Measurements from ENCODE around the gene ACSL6. TPM values are rescaled to one million over a fixed set of nuclear protein-coding genes. Genes with fewer than 3 reads are reported as not detected.

ACSL6 gene
- total RNA-seq, 1 experiment from 2014 or later: 1.4 TPM

- peak in 1 of 2 experiments; percentile 19 for DNase-seq
- no peaks in the 10 kb centered on the region for H3K36me3 ChIP-seq (ENCODE audit: control insufficient read depth, insufficient read depth, low read length)
- H3K9me3 Mint-ChIP-seq (ENCODE audit: unreplicated experiment): no peaks in the 10 kb centered on the region
- H3K4me3 Mint-ChIP-seq (ENCODE audit: unreplicated experiment): no peak overlapping the region
- ChIA-PET POLR2A (no interaction called here), CTCF (interaction anchor here (0.6 kb wide), 1 partner anchor 439 kb away, joined by 3 read pairs; no protein-coding TSS in a partner anchor)
- no peak for TF ChIP-seq CTCF (IDR thresholded peaks at IDR 0.05; ENCODE audit: insufficient read depth in 1 of 2, low read depth in 1 of 2, low read length in 1 of 2, severe bottlenecking in 1 of 2, unreplicated experiment in 1 of 2)
- no peak overlapping the region for H3K4me3 ChIP-seq (ENCODE audit: low read depth, low read length)
- H3K27me3 Mint-ChIP-seq (ENCODE audit: insufficient read depth, unreplicated experiment): peaks cover 4% of the 10 kb centered on the region
- no peaks in the 10 kb centered on the region for H3K27me3 ChIP-seq (replicated peaks; ENCODE audit: control insufficient read depth, insufficient read depth, low read length)
- no peaks in the 10 kb centered on the region for H3K4me1 Mint-ChIP-seq (ENCODE audit: low read depth, unreplicated experiment)
- no peaks in the 10 kb centered on the region for H3K4me1 ChIP-seq
- H3K9me3 ChIP-seq: no peaks in the 10 kb centered on the region
- peaks cover under 1% of the 10 kb centered on the region for H3K36me3 Mint-ChIP-seq (ENCODE audit: insufficient read depth, unreplicated experiment)
- no peak overlapping the region for H3K27ac Mint-ChIP-seq (ENCODE audit: unreplicated experiment)
- no TSS peak for BruUV-seq (replicated peaks)
- intact Hi-C loops (cut with micrococcal nuclease; ENCODE audit: unreplicated experiment): no loop called here
Observed at GRCh38 chr5:132057498-132058255, 46.2 kb upstream of the ACSL6 start.

- no peaks in the 10 kb centered on the region for H3K36me3 ChIP-seq (ENCODE audit: control insufficient read depth, insufficient read depth, low read length)
- no peaks in the 10 kb centered on the region for H3K9me3 Mint-ChIP-seq (ENCODE audit: unreplicated experiment)
- no peak overlapping the region for H3K27ac Mint-ChIP-seq (ENCODE audit: unreplicated experiment)
- TF ChIP-seq CTCF (IDR thresholded peaks at IDR 0.05; ENCODE audit: insufficient read depth in 1 of 2, low read depth in 1 of 2, low read length in 1 of 2, severe bottlenecking in 1 of 2, unreplicated experiment in 1 of 2): no peak
- H3K27me3 Mint-ChIP-seq (ENCODE audit: insufficient read depth, unreplicated experiment): peaks cover 10% of the 10 kb centered on the region
- H3K27me3 ChIP-seq (replicated peaks; ENCODE audit: control insufficient read depth, insufficient read depth, low read length): no peaks in the 10 kb centered on the region
- H3K4me3 Mint-ChIP-seq (ENCODE audit: unreplicated experiment): no peak overlapping the region
- peaks cover 6% of the 10 kb centered on the region for H3K36me3 Mint-ChIP-seq (ENCODE audit: insufficient read depth, unreplicated experiment)
- intact Hi-C loops (cut with micrococcal nuclease; ENCODE audit: unreplicated experiment): no loop called here
- no TSS peak for BruUV-seq (replicated peaks)
- ChIA-PET CTCF (interaction anchor here (0.6 kb wide), 1 partner anchor 439 kb away, joined by 3 read pairs; no protein-coding TSS in a partner anchor), POLR2A (no interaction called here)
- peak in 1 of 2 experiments; percentile 22 for DNase-seq
- no peak overlapping the region for H3K4me3 ChIP-seq (ENCODE audit: low read depth, low read length)
- no peaks in the 10 kb centered on the region for H3K4me1 ChIP-seq
- H3K4me1 Mint-ChIP-seq (ENCODE audit: low read depth, unreplicated experiment): no peaks in the 10 kb centered on the region
- no peaks in the 10 kb centered on the region for H3K9me3 ChIP-seq
Observed at GRCh38 chr5:132056610-132057497, 45.4 kb upstream of the ACSL6 start.

GRCh38 chr5:132055808-132056609 lies 44.6 kb upstream of the ACSL6 start:
- H3K4me3 ChIP-seq (ENCODE audit: low read depth, low read length): no peak overlapping the region
- Mint-ChIP-seq H3K9me3 (ENCODE audit: unreplicated experiment) (no peaks in the 10 kb centered on the region), H3K36me3 (ENCODE audit: insufficient read depth, unreplicated experiment) (peaks cover 6% of the 10 kb centered on the region), H3K4me3 (ENCODE audit: unreplicated experiment) (no peak overlapping the region), H3K27ac (ENCODE audit: unreplicated experiment) (no peak overlapping the region), H3K4me1 (ENCODE audit: low read depth, unreplicated experiment) (no peaks in the 10 kb centered on the region), H3K27me3 (ENCODE audit: insufficient read depth, unreplicated experiment) (peaks cover 14% of the 10 kb centered on the region)
- DNase-seq: peak in 1 of 2 experiments; percentile 25
- POLR2A ChIA-PET: no interaction called here
- intact Hi-C loops (cut with micrococcal nuclease; ENCODE audit: unreplicated experiment): no loop called here
- no peaks in the 10 kb centered on the region for H3K27me3 ChIP-seq (replicated peaks; ENCODE audit: control insufficient read depth, insufficient read depth, low read length)
- H3K9me3 ChIP-seq: no peaks in the 10 kb centered on the region
- no peaks in the 10 kb centered on the region for H3K36me3 ChIP-seq (ENCODE audit: control insufficient read depth, insufficient read depth, low read length)
- H3K4me1 ChIP-seq: no peaks in the 10 kb centered on the region
- TF ChIP-seq CTCF (IDR thresholded peaks at IDR 0.05; ENCODE audit: insufficient read depth in 1 of 2, low read depth in 1 of 2, low read length in 1 of 2, severe bottlenecking in 1 of 2, unreplicated experiment in 1 of 2): no peak
- CTCF ChIA-PET: no interaction called here
- BruUV-seq (replicated peaks): no TSS peak
